NCI-H526 treated with DMSO at 0.1 percent for 48 hours (cell line): Measurements from ENCODE around the gene ENTR1.
A peak's percentile ranks its signal among the peaks of the same experiment; 100 is the strongest.

Experiments used
- DNase-seq: peaks from one replicate; lab custom pipeline; 2025; lab: John Stamatoyannopoulos, UW

Gene ENTR1

DNA sequence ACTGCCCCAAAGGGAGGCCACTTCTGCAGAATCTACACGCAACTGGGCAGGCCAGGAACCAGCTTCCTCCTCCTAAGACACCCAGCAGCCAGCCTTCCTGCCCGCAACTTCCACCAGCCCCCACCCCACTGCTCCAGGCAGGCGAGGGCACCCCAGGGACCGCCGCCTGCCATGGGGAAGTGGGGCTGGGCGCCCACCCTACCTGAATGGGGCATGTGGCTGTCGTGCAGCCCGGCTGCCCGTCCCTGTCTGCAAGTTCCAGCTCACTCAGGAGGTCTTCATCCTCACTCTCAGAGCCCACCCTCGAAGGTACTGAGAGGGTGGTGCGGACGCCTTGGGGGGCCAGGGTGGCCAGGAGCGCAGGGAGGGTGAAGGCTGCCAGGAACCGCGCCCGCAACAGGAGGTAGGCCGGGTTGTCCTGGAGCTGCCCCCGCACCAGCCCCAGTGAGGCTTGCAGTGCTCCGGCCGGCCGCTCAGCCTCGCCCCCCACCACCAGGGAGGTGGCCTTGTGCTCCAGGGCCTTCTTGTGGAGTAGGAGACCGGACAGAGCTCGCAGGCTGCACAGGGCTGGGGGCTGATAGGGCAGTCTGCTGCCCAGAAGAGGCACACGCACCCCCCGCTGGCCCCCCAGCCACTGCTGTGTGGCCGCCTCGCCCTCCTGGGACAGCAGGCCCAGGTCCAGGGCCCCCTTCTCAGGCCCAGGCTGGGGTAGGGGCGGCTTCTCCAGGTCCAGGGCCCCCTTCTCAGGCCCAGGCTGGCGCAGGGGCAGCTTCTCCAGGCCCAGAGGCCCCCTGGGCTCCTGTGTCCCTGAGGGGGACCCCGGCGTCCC is 32.9 kb downstream of the ENTR1 start:
- no peak for DNase-seq

GRCh38 chr9:136376457-136376856 is 34.0 kb downstream of the ENTR1 start:
- DNase-seq = no peak

GRCh38 chr9:136375096-136375495 is 35.3 kb downstream of the ENTR1 start:
- DNase-seq = no peak

- DNase-seq = no peak
Observed at GRCh38 chr9:136374183-136374575, 36.2 kb downstream of the ENTR1 start.

DNA sequence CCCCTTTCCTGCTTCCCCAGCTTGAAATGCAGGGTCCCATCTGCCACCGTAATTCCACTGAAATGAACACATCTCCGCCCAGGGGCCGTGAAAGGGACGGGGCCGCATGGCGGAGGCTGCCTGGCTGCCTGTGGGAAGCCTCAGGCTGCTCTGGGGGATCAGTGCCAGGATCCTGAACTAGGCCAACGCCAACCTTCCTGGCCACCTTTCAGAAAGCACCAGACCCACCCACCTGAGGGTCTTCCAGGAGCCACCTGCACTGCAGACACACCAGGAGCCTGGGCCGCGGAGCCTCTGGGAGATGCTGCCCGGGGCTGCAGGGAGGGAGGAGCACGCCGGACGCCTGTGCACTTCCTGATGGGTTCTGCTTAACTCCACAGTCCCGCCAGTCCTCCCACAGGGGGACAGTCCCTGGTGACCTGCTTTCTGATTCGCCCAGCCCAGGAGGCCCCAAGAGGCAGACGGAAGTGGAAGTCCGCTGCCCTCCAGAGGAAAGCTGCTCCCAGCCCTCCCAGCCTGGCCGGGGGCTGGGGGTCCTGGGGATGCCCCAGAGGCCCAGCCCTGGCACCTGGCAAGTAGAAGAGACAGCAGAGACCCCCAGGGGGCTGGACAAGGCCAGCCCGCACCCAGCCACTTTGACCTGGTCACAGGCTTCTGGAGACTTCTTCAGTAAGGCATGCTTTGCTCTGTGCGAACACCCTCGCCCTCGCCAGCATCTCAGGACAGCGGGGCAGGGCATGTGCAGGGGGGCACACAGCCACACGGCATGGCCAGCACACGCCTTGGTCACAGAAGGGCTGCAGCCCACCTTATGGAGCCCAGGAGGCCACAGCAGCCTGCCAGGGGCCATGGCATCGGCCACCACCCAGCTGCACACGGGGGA is 36.9 kb downstream of the ENTR1 start, which contains the start of gene CARD9:
Gene CARD9, minus strand, starts transcription at position 370 of the 883 bp plus-strand sequence. CDS start 1,591 bp downstream, outside the sequence.
- no peak for DNase-seq

DNA sequence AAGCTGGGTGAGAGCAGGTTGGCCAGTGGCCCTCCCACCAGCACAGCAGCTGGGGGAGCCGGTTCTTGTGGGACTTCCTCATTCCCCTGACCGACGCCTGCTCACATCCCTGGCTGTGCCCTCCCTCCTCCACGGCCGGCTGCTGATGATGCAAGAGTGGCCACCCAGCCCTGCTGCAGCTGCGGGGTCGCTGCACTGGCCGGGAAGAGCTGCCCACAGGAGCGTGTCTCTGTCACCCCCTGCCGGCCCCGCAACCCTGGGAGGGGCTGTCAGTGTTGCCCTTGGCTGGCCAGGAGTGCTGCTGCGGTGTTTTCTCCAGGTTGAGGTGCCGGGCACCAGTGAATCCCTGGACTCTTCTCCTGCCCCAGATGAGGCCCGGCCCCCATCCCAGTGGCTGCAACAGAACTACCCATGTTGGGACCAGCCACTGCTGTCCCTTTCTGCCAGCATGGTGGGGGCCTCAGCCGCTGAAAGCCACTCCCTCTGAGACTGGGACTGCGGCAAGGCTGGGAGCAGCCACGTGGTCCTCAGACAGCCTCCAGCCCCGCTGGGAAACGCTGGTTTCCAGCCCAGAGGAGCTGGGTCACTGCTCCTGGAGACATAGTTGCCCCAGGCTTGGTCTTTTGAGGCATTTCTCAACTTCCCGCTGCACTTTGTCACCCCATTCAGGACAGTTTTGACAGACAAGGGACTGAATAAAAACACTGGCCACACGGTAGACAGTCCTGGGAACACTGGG is 37.7 kb downstream of the ENTR1 start:
- no peak for DNase-seq

- no peak for DNase-seq
Observed at GRCh38 chr9:136372006-136372405, 38.4 kb downstream of the ENTR1 start.

DNA sequence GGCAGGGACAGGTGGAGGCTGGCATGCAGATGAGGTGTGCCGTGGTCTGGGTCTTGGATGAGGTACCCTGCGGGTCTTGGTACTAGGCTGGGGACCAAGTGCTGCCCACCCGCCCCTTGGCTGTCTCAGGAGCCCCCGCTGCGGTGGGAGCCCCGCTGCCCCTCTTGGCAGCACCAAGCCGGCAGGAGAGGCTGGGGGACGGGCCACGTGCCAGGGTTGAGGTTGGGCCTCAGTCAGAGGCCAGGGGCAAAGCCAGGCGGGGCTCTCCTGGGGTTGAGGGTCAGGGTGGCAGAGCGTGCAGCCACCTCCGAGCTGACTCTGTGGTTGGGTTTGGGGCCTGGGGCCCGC is 38.9 kb downstream of the ENTR1 start:
- DNase-seq = no peak

- DNase-seq = no peak
Observed at GRCh38 chr9:136370687-136371532, 39.5 kb downstream of the ENTR1 start.

DNA sequence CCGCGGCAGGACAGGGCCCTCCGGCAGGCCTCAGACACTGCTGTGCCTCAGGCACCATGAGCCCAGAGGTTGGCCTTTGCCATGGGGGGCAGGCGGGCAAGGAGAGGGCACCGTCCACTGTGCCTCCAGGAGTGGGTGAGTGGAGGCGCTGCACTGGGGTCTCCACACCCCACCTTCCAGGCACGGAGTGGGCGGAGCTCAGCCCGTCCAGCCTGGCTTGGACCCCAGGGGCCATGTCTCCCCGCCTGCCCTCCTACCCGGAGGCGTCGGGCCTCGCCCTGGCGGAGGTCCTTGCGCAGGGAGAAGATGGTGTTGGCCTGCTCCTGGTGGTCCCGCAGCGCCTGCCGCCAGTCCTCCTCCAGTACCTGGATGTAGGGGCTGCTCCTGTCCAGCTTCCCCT is 40.4 kb downstream of the ENTR1 start:
- no peak for DNase-seq

DNA sequence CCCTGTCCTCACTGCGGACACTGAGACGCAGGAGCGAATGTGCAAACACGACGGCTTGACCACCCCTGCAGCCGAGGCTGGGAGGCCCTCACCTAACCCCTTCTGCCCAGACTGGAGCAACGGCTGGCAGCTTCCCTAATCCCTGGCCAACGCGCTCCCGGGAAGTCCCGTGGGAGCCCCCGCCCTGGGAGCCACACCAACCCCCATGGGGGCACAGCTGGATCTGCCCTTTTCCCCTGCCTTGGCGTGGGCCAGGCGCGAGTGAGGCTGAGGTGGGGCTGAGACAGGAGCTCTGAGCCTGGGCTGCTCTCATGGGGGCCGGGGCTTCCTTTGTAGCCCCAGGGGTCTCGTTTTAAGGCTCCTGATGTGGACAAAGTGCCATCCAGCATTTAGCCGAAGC is 42.2 kb downstream of the ENTR1 start:
- DNase-seq = no peak

DNA sequence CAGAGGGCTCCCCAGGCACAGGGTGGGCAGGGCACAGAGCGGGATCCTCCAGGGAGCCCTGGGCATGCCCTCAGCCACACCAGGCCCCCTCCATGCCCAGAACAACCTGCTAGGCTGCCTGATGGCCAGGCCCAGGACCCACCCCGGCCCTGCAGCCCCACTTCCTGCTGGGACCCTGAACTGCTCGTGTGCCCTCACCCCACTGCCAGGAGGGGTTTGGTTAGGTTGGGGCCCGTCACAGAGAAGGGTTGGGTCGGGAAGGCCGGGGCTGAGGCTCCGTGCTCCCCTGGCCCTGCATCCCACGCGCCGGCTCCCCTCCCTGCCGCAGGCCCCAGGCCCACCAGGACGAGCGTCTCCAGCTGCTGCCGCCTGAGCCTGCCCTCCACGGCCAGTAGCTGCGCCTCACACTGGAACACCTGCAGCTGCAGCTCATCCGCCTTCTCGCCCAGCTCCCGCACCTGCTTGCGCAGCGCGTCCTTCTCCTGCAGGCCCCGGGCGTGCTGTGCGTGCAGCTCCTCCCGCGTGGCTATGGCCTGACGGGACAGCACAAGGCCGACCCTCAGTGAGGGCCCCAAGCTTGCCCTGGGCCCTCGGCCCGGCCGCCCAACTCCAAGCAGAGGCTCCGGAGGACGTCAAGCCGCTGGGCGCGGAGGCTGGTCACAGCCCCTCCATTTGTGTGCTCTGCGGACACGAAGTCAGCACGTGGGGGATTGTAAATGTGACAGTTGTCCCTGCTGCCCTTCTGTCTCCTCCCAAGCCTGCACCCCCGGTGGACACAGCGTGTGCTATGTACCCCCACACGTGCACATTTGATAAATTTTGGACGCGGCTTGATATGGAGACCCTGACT is 42.9 kb downstream of the ENTR1 start:
- DNase-seq = no peak

DNA sequence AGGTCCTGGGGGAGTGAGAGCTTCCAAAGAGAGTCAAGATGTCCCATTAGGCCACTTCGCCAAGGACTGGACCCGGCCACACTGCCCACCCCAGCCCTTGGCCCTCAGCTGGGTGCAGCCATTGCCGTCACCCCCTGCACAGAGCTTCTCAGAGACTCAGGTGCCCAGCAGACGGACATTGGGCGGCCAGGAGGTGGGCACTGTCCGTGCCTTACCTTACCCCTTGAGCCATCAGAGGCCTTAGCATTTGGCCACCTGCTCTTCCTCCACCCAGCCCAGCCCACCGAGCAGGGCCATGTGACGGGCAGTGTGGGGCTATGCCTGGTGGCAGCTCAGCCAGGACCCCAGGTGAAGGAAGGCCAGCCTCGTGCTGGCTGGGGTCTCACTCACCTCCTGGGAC is 43.6 kb downstream of the ENTR1 start:
- DNase-seq = no peak

- no peak for DNase-seq
Observed at GRCh38 chr9:136365775-136366222, 44.6 kb downstream of the ENTR1 start.

DNA sequence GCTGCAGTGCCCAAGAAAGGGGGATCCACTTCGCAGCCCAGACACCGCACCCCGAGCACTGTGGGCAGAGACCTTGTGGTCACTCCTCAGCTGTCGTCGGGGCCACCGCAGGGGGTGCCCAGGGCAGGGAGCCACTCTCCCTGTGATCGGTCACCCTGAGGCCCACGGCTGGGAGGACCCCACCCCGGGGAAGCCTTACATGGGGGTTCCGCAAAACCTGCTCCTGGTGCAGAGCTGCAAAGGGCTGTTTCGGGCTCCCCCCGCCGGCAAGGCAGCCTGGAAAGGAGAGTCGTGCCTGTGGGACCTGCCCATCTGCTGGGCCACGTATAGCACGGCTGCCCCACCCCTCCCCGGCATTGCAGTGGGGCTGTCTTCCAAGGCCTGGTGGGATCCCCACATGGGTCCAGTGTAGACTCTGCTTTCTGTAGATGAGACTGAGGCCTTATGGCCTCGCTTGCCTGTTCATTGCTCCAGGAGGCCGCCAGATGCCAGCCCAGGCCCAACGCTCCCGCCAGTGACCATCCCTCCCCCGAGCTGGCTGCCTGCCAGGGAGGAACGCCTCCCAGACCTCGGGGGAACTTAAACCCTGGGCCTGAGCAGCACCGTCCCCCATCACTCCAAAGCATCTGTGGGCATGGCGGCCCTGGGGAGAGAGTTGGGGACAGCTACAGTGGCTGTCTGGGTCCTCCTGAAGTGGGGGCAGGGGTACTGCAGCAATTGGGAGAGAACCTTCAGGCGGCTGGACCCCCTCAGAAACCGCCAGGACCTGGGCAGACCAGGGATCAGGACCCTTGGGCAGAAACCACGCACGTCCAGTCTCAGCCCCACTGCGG is 45.3 kb downstream of the ENTR1 start:
- DNase-seq = no peak

GRCh38 chr9:136363949-136364748 is 46.3 kb downstream of the ENTR1 start:
- DNase-seq = no peak

DNA sequence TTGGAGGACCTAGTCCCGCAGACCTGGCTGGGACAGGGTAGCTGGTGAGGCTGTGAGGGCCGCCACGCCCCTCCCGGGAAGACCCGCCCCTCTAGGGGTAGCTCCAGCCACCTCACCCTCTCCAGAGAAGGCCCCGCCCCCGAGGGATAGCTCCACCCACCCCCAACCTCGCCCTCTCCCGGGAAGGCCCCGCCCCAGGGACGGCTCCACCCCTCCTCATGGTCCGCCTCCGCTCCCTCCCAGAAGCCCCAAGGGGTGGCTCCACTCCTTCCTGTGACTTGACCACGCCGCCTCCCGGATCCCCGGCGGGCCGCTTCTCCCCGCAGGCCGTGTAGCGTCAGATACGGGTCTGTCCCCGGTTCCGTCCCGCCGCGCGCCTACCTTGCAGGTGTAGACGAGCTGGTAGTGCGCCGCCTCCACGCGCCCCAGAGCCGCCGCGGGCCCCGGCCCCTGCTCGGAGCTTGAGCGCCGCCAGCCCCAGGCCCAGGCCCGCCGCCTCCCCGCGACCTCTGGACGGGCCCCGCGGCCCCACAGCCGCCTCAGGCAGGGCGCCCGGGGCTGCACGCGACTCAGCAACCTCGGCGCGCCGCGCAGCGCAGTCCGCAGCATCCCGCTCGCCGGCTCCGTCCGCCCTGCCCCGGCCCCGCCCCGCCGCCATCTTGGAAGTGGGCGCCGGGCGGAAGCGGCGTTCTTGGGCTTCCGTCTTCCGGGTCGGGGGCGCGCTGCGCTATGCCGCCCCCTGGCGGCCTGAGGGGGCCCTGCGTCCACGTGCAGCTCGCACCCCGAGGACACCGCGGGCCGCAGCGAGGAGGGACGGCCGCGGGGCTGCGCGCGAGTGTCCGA is 47.1 kb downstream of the ENTR1 start, which contains the start of gene DNLZ:
Gene DNLZ, minus strand, starts transcription at position 639 of the 843 bp plus-strand sequence. Its CDS starts 30 bp downstream, at position 609.
- DNase-seq = peak; percentile 69

GRCh38 chr9:136362450-136362784 is 48.0 kb downstream of the ENTR1 start:
- DNase-seq = no peak
